A172 (cell line): ENCODE data around the gene AFTPH. TPM values are rescaled to one million over a fixed set of nuclear protein-coding genes. Genes with fewer than 3 reads are reported as not detected.

ENCODE experiments used
- DNase-seq: peaks from one replicate; pipeline ENCODE4 v3.0.0-alpha.2; 2015; ENCODE audit warnings: low spot score
- total RNA-seq: library from RNA; depleted of rRNA; stranded (reverse); fragments of >200 nt; shearing (Covaris generic); gene quantifications from 2 replicates; pipeline ENCODE4 v1.2.3, GENCODE V29; 2014; rRNA removed

Gene AFTPH
- total RNA-seq, 1 experiment from 2014 or later = 30.6 TPM

GRCh38 chr2:64632835-64633819, 109.0 kb downstream of the AFTPH start:
- no peak for DNase-seq

- DNase-seq = no peak
These were observed 110.5 kb downstream of the AFTPH start for GRCh38 chr2:64634345-64635267.

- no peak for DNase-seq
These were observed 112.1 kb downstream of the AFTPH start for GRCh38 chr2:64635976-64636911.

GRCh38 chr2:64637000-64637635, 113.0 kb downstream of the AFTPH start:
- no peak for DNase-seq

GRCh38 chr2:64637931-64638330, 113.8 kb downstream of the AFTPH start:
- no peak for DNase-seq

GRCh38 chr2:64638502-64639120, 114.5 kb downstream of the AFTPH start:
- no peak for DNase-seq

GRCh38 chr2:64639691-64640090, 115.6 kb downstream of the AFTPH start:
- DNase-seq = no peak

GRCh38 chr2:64640153-64641044, 116.3 kb downstream of the AFTPH start:
- no peak for DNase-seq

- DNase-seq = no peak
These were observed 117.5 kb downstream of the AFTPH start for GRCh38 chr2:64641599-64641998.

Other genes starting within 250 kb of the AFTPH start
- gene LGALSL, start 70.2 kb upstream of the AFTPH start, total RNA-seq = 7.6 and 20.3 TPM in 2 replicates
- 6.4 and 10.3 TPM in 2 replicates for gene SERTAD2, start 129.6 kb downstream of the AFTPH start, total RNA-seq